Esophagus (tissue), 2 donors: ENCODE measurements around the gene MAP1S. TPM values are rescaled to one million over a fixed set of nuclear protein-coding genes. Genes with fewer than 3 reads are reported as not detected.

Source experiments
- polyA plus RNA-seq, 2 donors: library from polyadenylated mRNA; stranded (reverse); fragments of 200-250 nt; gene quantifications; one replicate each; pipeline ENCODE4 v1.2.3, GENCODE V29; 2013
- donor health status: healthy with polysubstance abuse.
- donor health status: Bipolar disorder and iron deficiency.

Gene MAP1S
- polyA plus RNA-seq, 2 donors = 7.8 to 13.1 TPM

Other genes starting within 250 kb of the MAP1S start
- gene SLC27A1, start 249.0 kb upstream of the MAP1S start, polyA plus RNA-seq = 1 to 10 TPM; 5.4 to 8.7 TPM
- gene PGLS, start 207.8 kb upstream of the MAP1S start, polyA plus RNA-seq = 100 to 1,000 TPM in 1 of 2 donors, 10 to 100 TPM in 1; 90.6 to 119 TPM
- 10 to 100 TPM; 23.6 to 24.8 TPM for gene COLGALT1, start 163.8 kb upstream of the MAP1S start, polyA plus RNA-seq
- gene UNC13A, start 31.1 kb upstream of the MAP1S start, polyA plus RNA-seq = under 1 TPM; 0.02 to 0.04 TPM
- under 1 TPM; 0.51 to 0.75 TPM for gene FCHO1, start 32.0 kb downstream of the MAP1S start, polyA plus RNA-seq
- gene B3GNT3, start 75.7 kb downstream of the MAP1S start, polyA plus RNA-seq = 10 to 100 TPM; 12.2 to 45.1 TPM
- under 1 TPM; 0.06 to 0.12 TPM for gene INSL3, start 102.0 kb downstream of the MAP1S start, polyA plus RNA-seq
- 1 to 10 TPM; 1.5 to 2.5 TPM for gene JAK3, start 128.5 kb downstream of the MAP1S start, polyA plus RNA-seq
- 1,000 to 10,000 TPM; 1,368 to 2,485 TPM for gene RPL18A, start 140.4 kb downstream of the MAP1S start, polyA plus RNA-seq
- gene SLC5A5, start 152.5 kb downstream of the MAP1S start, polyA plus RNA-seq = under 1 TPM; 0.01 to 0.04 TPM
- gene CCDC124, start 213.5 kb downstream of the MAP1S start, polyA plus RNA-seq = 100 to 1,000 TPM; 101 to 111 TPM
- gene KCNN1, start 247.6 kb downstream of the MAP1S start, polyA plus RNA-seq = under 1 TPM; 0.02 TPM